SW480 (cell line): ENCODE data around the gene ARHGAP42.
A peak's percentile ranks its signal among the peaks of the same experiment; 100 is the strongest.

Experiments used
- DNase-seq: peaks from one replicate; pipeline ENCODE4 v3.0.0-alpha.2; 2016; ENCODE audit warnings: low spot score

The ARHGAP42 gene

GRCh38 chr11:100759106-100759505, 72.0 kb downstream of the ARHGAP42 start:
- no peak for DNase-seq

- DNase-seq = no peak
These were observed 72.8 kb downstream of the ARHGAP42 start for GRCh38 chr11:100759856-100760255.

GRCh38 chr11:100760744-100761143, 73.7 kb downstream of the ARHGAP42 start:
- DNase-seq = no peak

GRCh38 chr11:100761841-100762240, 74.8 kb downstream of the ARHGAP42 start:
- no peak for DNase-seq

GRCh38 chr11:100766764-100767163, 79.7 kb downstream of the ARHGAP42 start:
- DNase-seq = no peak

- no peak for DNase-seq
These were observed 82.1 kb downstream of the ARHGAP42 start for GRCh38 chr11:100769165-100769564.

GRCh38 chr11:100769617-100770016, 82.5 kb downstream of the ARHGAP42 start:
- no peak for DNase-seq

GRCh38 chr11:100774132-100774531, 87.0 kb downstream of the ARHGAP42 start:
- DNase-seq = peak; percentile 62

GRCh38 chr11:100774859-100775258, 87.8 kb downstream of the ARHGAP42 start:
- DNase-seq = peak; percentile 95

GRCh38 chr11:100776212-100776896, 89.3 kb downstream of the ARHGAP42 start:
- peak; percentile 98 for DNase-seq

GRCh38 chr11:100777103-100777502, 90.0 kb downstream of the ARHGAP42 start:
- peak; percentile 97 for DNase-seq

- peak; percentile 75 for DNase-seq
These were observed 90.6 kb downstream of the ARHGAP42 start for GRCh38 chr11:100777736-100778135.

GRCh38 chr11:100778166-100778785, 91.2 kb downstream of the ARHGAP42 start:
- DNase-seq = peak; percentile 82

- DNase-seq = no peak
These were observed 93.4 kb downstream of the ARHGAP42 start for GRCh38 chr11:100780470-100780869.

- no peak for DNase-seq
These were observed 98.3 kb downstream of the ARHGAP42 start for GRCh38 chr11:100785148-100785983.

- no peak for DNase-seq
These were observed 101.6 kb downstream of the ARHGAP42 start for GRCh38 chr11:100788561-100789295.

- no peak for DNase-seq
These were observed 102.4 kb downstream of the ARHGAP42 start for GRCh38 chr11:100789500-100789899.

GRCh38 chr11:100790073-100790472, 103.0 kb downstream of the ARHGAP42 start:
- DNase-seq = no peak

- no peak for DNase-seq
These were observed 104.0 kb downstream of the ARHGAP42 start for GRCh38 chr11:100791103-100791502.

GRCh38 chr11:100791860-100792259, 104.8 kb downstream of the ARHGAP42 start:
- no peak for DNase-seq

- DNase-seq = no peak
These were observed 106.4 kb downstream of the ARHGAP42 start for GRCh38 chr11:100793525-100793924.

- no peak for DNase-seq
These were observed 107.4 kb downstream of the ARHGAP42 start for GRCh38 chr11:100794446-100794845.
